ENCODE data around the gene ENPEP.
"Not testable (repeated sequence)": the region's sequence is repeated elsewhere in the genome, so short reads cannot be mapped to it uniquely, and the experiment has no call there.

GRCh38 chr4:110431805-110432204 is 44.1 kb upstream of the ENPEP start:
- TF ChIP-seq CTCF (IDR thresholded peaks at IDR 0.05 in 4 of 5, conservative IDR thresholded peaks at IDR 0.05 in 1 of 5); POLR2A (IDR thresholded peaks at IDR 0.05): not testable (repeated sequence)
